ENCODE results near the gene USP9X. TPM values are rescaled to one million over a fixed set of nuclear protein-coding genes. Genes with fewer than 3 reads are reported as not detected.

USP9X gene
- total and polyA plus RNA-seq, 2 of the 8 experiments (the other 6 are each of a cell fraction or from before 2014, with no cell fraction given): 79.2 to 300 TPM

GRCh38 chrX:41273638-41274037 is 188.4 kb downstream of the USP9X start:
- Histone ChIP-seq H3K9me3 (ENCODE audit: insufficient read depth in 2 of 2, low read depth in 1 of 2, low read length in 1 of 2) (no peaks in the 10 kb centered on the region), H4K5ac (ENCODE audit: insufficient read length, low read depth, low read length) (no peak overlapping the region), H3K27ac (ENCODE audit: low read depth, low read length) (no peak overlapping the region), H4K20me1 (replicated peaks in 1 of 2; ENCODE audit: control insufficient read depth in 1 of 2, insufficient read depth in 2 of 2, low read length in 2 of 2) (no peaks in the 10 kb centered on the region), H2BK15ac (ENCODE audit: low read length) (no peak overlapping the region), H3K4me3 (ENCODE audit: extremely low read depth in 1 of 4, insufficient read depth in 2 of 4, low read depth in 3 of 4, low read length in 4 of 4) (no peak overlapping the region), H2BK12ac (ENCODE audit: low read depth, low read length) (no peak overlapping the region), H2AK5ac (ENCODE audit: low read depth, low read length) (no peak overlapping the region), H3K4me2 (ENCODE audit: insufficient read depth in 1 of 2, low read depth in 2 of 2, low read length in 2 of 2) (no peak overlapping the region), H3K56ac (replicated peaks; ENCODE audit: insufficient read length, low read depth, low read length) (no peak overlapping the region), H3K27me3 (replicated peaks in 1 of 4; ENCODE audit: control insufficient read depth in 3 of 4, extremely low read depth in 1 of 4, insufficient read depth in 3 of 4, low read length in 3 of 4) (no peaks in the 10 kb centered on the region), H2BK20ac (ENCODE audit: low read length) (no peak overlapping the region), H2BK120ac (replicated peaks; ENCODE audit: low read depth, low read length) (no peak overlapping the region), H3K18ac (ENCODE audit: extremely low read depth, low read length) (no peak overlapping the region), H3K14ac (ENCODE audit: insufficient read length) (no peak overlapping the region), H3K23me2 (ENCODE audit: low read depth, low read length) (no peaks in the 10 kb centered on the region), H3K9ac (replicated peaks in 1 of 4; ENCODE audit: extremely low read depth in 1 of 4, low read depth in 3 of 4, low read length in 3 of 4) (no peak overlapping the region), H3K23ac (ENCODE audit: insufficient read length) (no peak overlapping the region), H3K36me3 (ENCODE audit: control insufficient read depth in 2 of 4, insufficient read depth in 4 of 4, low read length in 3 of 4) (no peaks in the 10 kb centered on the region), H3K79me1 (ENCODE audit: low read depth, low read length) (no peaks in the 10 kb centered on the region), H3K4ac (replicated peaks; ENCODE audit: insufficient read length, low read depth, low read length) (no peak overlapping the region), H2AFZ (ENCODE audit: low read length) (no peak overlapping the region), H3K79me2 (ENCODE audit: control insufficient read depth in 1 of 2, insufficient read depth in 2 of 2, low read length in 2 of 2) (no peaks in the 10 kb centered on the region), H3K4me1 (replicated peaks in 1 of 4; ENCODE audit: control insufficient read depth in 3 of 4, insufficient read depth in 4 of 4, low read length in 3 of 4) (peaks cover 0 to 3% (median 0%) of the 10 kb centered on the region in 4 experiments; a peak in 2 of 7 replicates), H2BK5ac (ENCODE audit: low read depth, low read length) (no peak overlapping the region), H4K8ac (ENCODE audit: extremely low read depth, insufficient read depth, low read length) (no peak overlapping the region), H4K91ac (replicated peaks; ENCODE audit: insufficient read length, low read length) (no peak overlapping the region)
- ChIA-PET CTCF (ENCODE audit: partially characterized antibody) (interaction anchor here (0.8 to 1.6 kb wide), 2 partner anchors 14 to 19 kb away, joined by 3 to 5 read pairs; no protein-coding TSS in a partner anchor), POLR2A (ENCODE audit: partially characterized antibody) (no interaction called here)
- TF ChIP-seq CEBPB (IDR thresholded peaks at IDR 0.05; ENCODE audit: low read depth, low read length) (0 out of 2 replicates have a peak, but pooled peaks have one; percentile 23), JUN (IDR thresholded peaks at IDR 0.05; ENCODE audit: low read depth, low read length) (no peak), MAX (IDR thresholded peaks at IDR 0.05) (no peak)
- no peak for FAIRE-seq
- DNase-seq (ENCODE audit: low read depth in 1 of 2, low spot score in 2 of 2): no peak
- 86% methylated on average over 1 of the region's 2 CpGs; no CpG with 5 or more reads in 1 of the 2 experiments for WGBS, 2 experiments (ENCODE audit: extremely low coverage in 1 of 2, insufficient coverage in 1 of 2, insufficient read length in 1 of 2, insufficient replicate concordance in 2 of 2, low coverage in 1 of 2, low lambda C conversion rate in 2 of 2, missing lambda C conversion rate in 1 of 2)

All from H1 (cell line).